ENCODE measurements around the gene AMOTL1.

Gene AMOTL1

GRCh38 chr11:94786264-94787126, 18.3 kb downstream of the AMOTL1 start:
- Histone ChIP-seq H3K9ac (ENCODE audit: low read length) (peak overlapping the region; percentile 19), H3K36me3 (ENCODE audit: control insufficient read depth in 1 of 2, insufficient read depth in 2 of 2, low read depth in 1 of 2, low read length in 2 of 2) (no peaks in the 10 kb centered on the region), H2BK5ac (ENCODE audit: low read depth, low read length, poor library complexity, severe bottlenecking) (no peak overlapping the region), H2AFZ (ENCODE audit: low read depth, low read length) (no peak overlapping the region), H2BK12ac (ENCODE audit: low read length in 2 of 2) (peak overlapping the region in 1 of 2 experiments; percentile 8), H2BK120ac (ENCODE audit: low read depth, low read length) (no peak overlapping the region), H2AK5ac (ENCODE audit: low read length, severe bottlenecking) (no peak overlapping the region), H2BK15ac (ENCODE audit: low read depth, poor library complexity, severe bottlenecking) (no peak overlapping the region), H3K4me1 (ENCODE audit: control insufficient read depth, insufficient read depth, low read depth, low read length) (peaks cover 14% of the 10 kb centered on the region), H3K4me3 (ENCODE audit: insufficient read depth in 1 of 2, low read depth in 1 of 2, low read length in 2 of 2) (no peak overlapping the region), H3K4ac (ENCODE audit: low read depth in 1 of 2, low read length in 2 of 2) (no peak overlapping the region), H3K23ac (ENCODE audit: low read length in 2 of 2) (no peak overlapping the region), H3K18ac (ENCODE audit: low read depth in 1 of 2, low read length in 2 of 2) (no peak overlapping the region), H4K91ac (ENCODE audit: low read length) (no peak overlapping the region), H4K8ac (ENCODE audit: low read length) (no peak overlapping the region), H3K14ac (ENCODE audit: low read length in 2 of 2) (no peak overlapping the region), H3K9me3 (ENCODE audit: control insufficient read depth, low read length) (no peaks in the 10 kb centered on the region), H3K27ac (ENCODE audit: low read length, poor library complexity, severe bottlenecking) (no peak overlapping the region), H3K27me3 (ENCODE audit: control insufficient read depth in 1 of 2, insufficient read depth in 1 of 2, low read length in 2 of 2) (no peaks in the 10 kb centered on the region), H3K4me2 (ENCODE audit: low read length, poor library complexity, severe bottlenecking) (no peak overlapping the region), H3K79me1 (replicated peaks; ENCODE audit: low read length, poor library complexity, severe bottlenecking) (peaks cover 1% of the 10 kb centered on the region)
- WGBS = 58% methylated on average over 7 of the region's 10 CpGs
- DNase-seq = peak; percentile 67

- H3K36me3 ChIP-seq (ENCODE audit: control insufficient read depth in 1 of 2, insufficient read depth in 2 of 2, low read depth in 1 of 2, low read length in 2 of 2) = no peaks in the 10 kb centered on the region
- H2BK12ac ChIP-seq (ENCODE audit: low read length in 2 of 2) = no peak overlapping the region
- no peak overlapping the region for H3K23ac ChIP-seq (ENCODE audit: low read length in 2 of 2)
- H3K27me3 ChIP-seq (ENCODE audit: control insufficient read depth in 1 of 2, insufficient read depth in 1 of 2, low read length in 2 of 2) = no peaks in the 10 kb centered on the region
- H3K14ac ChIP-seq (ENCODE audit: low read length in 2 of 2) = no peak overlapping the region
- 94% methylated on average over 5 of the region's 5 CpGs for WGBS
- H2BK15ac ChIP-seq (ENCODE audit: low read depth, poor library complexity, severe bottlenecking) = no peak overlapping the region
- H2BK5ac ChIP-seq (ENCODE audit: low read depth, low read length, poor library complexity, severe bottlenecking) = no peak overlapping the region
- no peak overlapping the region for H3K4ac ChIP-seq (ENCODE audit: low read depth in 1 of 2, low read length in 2 of 2)
- no peak overlapping the region for H2AFZ ChIP-seq (ENCODE audit: low read depth, low read length)
- no peak overlapping the region for H3K4me3 ChIP-seq (ENCODE audit: insufficient read depth in 1 of 2, low read depth in 1 of 2, low read length in 2 of 2)
- no peak overlapping the region for H3K27ac ChIP-seq (ENCODE audit: low read length, poor library complexity, severe bottlenecking)
- peaks cover 1% of the 10 kb centered on the region for H3K79me1 ChIP-seq (replicated peaks; ENCODE audit: low read length, poor library complexity, severe bottlenecking)
- no peak overlapping the region for H3K9ac ChIP-seq (ENCODE audit: low read length)
- H3K4me2 ChIP-seq (ENCODE audit: low read length, poor library complexity, severe bottlenecking) = no peak overlapping the region
- no peak overlapping the region for H3K18ac ChIP-seq (ENCODE audit: low read depth in 1 of 2, low read length in 2 of 2)
- H3K4me1 ChIP-seq (ENCODE audit: control insufficient read depth, insufficient read depth, low read depth, low read length) = peaks cover 15% of the 10 kb centered on the region
- H2AK5ac ChIP-seq (ENCODE audit: low read length, severe bottlenecking) = peak overlapping the region; percentile 61
- H2BK120ac ChIP-seq (ENCODE audit: low read depth, low read length) = no peak overlapping the region
- no peaks in the 10 kb centered on the region for H3K9me3 ChIP-seq (ENCODE audit: control insufficient read depth, low read length)
- H4K91ac ChIP-seq (ENCODE audit: low read length) = no peak overlapping the region
- no peak for DNase-seq
- peak overlapping the region; percentile 46 for H4K8ac ChIP-seq (ENCODE audit: low read length)
Observed at GRCh38 chr11:94787801-94788200, 19.6 kb downstream of the AMOTL1 start.

- no peak overlapping the region for H2BK15ac ChIP-seq (ENCODE audit: low read depth, poor library complexity, severe bottlenecking)
- WGBS = 96% methylated on average over 2 of the region's 5 CpGs
- no peak overlapping the region for H4K91ac ChIP-seq (ENCODE audit: low read length)
- H3K9me3 ChIP-seq (ENCODE audit: control insufficient read depth, low read length) = no peaks in the 10 kb centered on the region
- no peak overlapping the region for H3K4ac ChIP-seq (ENCODE audit: low read depth in 1 of 2, low read length in 2 of 2)
- peak overlapping the region; percentile 66 for H2AK5ac ChIP-seq (ENCODE audit: low read length, severe bottlenecking)
- H3K4me1 ChIP-seq (ENCODE audit: control insufficient read depth, insufficient read depth, low read depth, low read length) = peaks cover 15% of the 10 kb centered on the region
- no peak overlapping the region for H3K18ac ChIP-seq (ENCODE audit: low read depth in 1 of 2, low read length in 2 of 2)
- no peak overlapping the region for H3K14ac ChIP-seq (ENCODE audit: low read length in 2 of 2)
- no peak overlapping the region for H2BK5ac ChIP-seq (ENCODE audit: low read depth, low read length, poor library complexity, severe bottlenecking)
- DNase-seq = peak; percentile 62
- H2AFZ ChIP-seq (ENCODE audit: low read depth, low read length) = no peak overlapping the region
- H3K79me1 ChIP-seq (replicated peaks; ENCODE audit: low read length, poor library complexity, severe bottlenecking) = peaks cover 1% of the 10 kb centered on the region
- no peak overlapping the region for H3K23ac ChIP-seq (ENCODE audit: low read length in 2 of 2)
- no peak overlapping the region for H3K9ac ChIP-seq (ENCODE audit: low read length)
- H2BK120ac ChIP-seq (ENCODE audit: low read depth, low read length) = no peak overlapping the region
- H3K27ac ChIP-seq (ENCODE audit: low read length, poor library complexity, severe bottlenecking) = no peak overlapping the region
- no peaks in the 10 kb centered on the region for H3K27me3 ChIP-seq (ENCODE audit: control insufficient read depth in 1 of 2, insufficient read depth in 1 of 2, low read length in 2 of 2)
- H4K8ac ChIP-seq (ENCODE audit: low read length) = no peak overlapping the region
- H2BK12ac ChIP-seq (ENCODE audit: low read length in 2 of 2) = no peak overlapping the region
- H3K4me2 ChIP-seq (ENCODE audit: low read length, poor library complexity, severe bottlenecking) = no peak overlapping the region
- no peaks in the 10 kb centered on the region for H3K36me3 ChIP-seq (ENCODE audit: control insufficient read depth in 1 of 2, insufficient read depth in 2 of 2, low read depth in 1 of 2, low read length in 2 of 2)
- peak overlapping the region in 1 of 2 experiments; percentile 7 for H3K4me3 ChIP-seq (ENCODE audit: insufficient read depth in 1 of 2, low read depth in 1 of 2, low read length in 2 of 2)
Observed at GRCh38 chr11:94788396-94788795, 20.2 kb downstream of the AMOTL1 start.

- H3K14ac ChIP-seq (ENCODE audit: low read length in 2 of 2) = no peak overlapping the region
Observed at GRCh38 chr11:94790197-94790596, 22.0 kb downstream of the AMOTL1 start.

More at GRCh38 chr11:94790197-94790596, 22.0 kb downstream of the AMOTL1 start:
- H3K27me3 ChIP-seq (ENCODE audit: control insufficient read depth in 1 of 2, insufficient read depth in 1 of 2, low read length in 2 of 2) = no peaks in the 10 kb centered on the region
- no peak overlapping the region for H2BK12ac ChIP-seq (ENCODE audit: low read length in 2 of 2)
- H4K91ac ChIP-seq (ENCODE audit: low read length) = no peak overlapping the region
- peaks cover 19% of the 10 kb centered on the region for H3K4me1 ChIP-seq (ENCODE audit: control insufficient read depth, insufficient read depth, low read depth, low read length)
- no peak for DNase-seq
- H3K23ac ChIP-seq (ENCODE audit: low read length in 2 of 2) = no peak overlapping the region
- H4K8ac ChIP-seq (ENCODE audit: low read length) = no peak overlapping the region
- no peak overlapping the region for H3K4me3 ChIP-seq (ENCODE audit: insufficient read depth in 1 of 2, low read depth in 1 of 2, low read length in 2 of 2)
- H3K79me1 ChIP-seq (replicated peaks; ENCODE audit: low read length, poor library complexity, severe bottlenecking) = peaks cover 1% of the 10 kb centered on the region
- H3K27ac ChIP-seq (ENCODE audit: low read length, poor library complexity, severe bottlenecking) = peak overlapping the region; percentile 18
- no peak overlapping the region for H2AFZ ChIP-seq (ENCODE audit: low read depth, low read length)
- H2BK5ac ChIP-seq (ENCODE audit: low read depth, low read length, poor library complexity, severe bottlenecking) = no peak overlapping the region
- no peak overlapping the region for H3K18ac ChIP-seq (ENCODE audit: low read depth in 1 of 2, low read length in 2 of 2)
- H2BK15ac ChIP-seq (ENCODE audit: low read depth, poor library complexity, severe bottlenecking) = no peak overlapping the region
- no peak overlapping the region for H3K9ac ChIP-seq (ENCODE audit: low read length)
- H3K36me3 ChIP-seq (ENCODE audit: control insufficient read depth in 1 of 2, insufficient read depth in 2 of 2, low read depth in 1 of 2, low read length in 2 of 2) = no peaks in the 10 kb centered on the region
- H3K9me3 ChIP-seq (ENCODE audit: control insufficient read depth, low read length) = no peaks in the 10 kb centered on the region
- peak overlapping the region; percentile 24 for H2AK5ac ChIP-seq (ENCODE audit: low read length, severe bottlenecking)
- WGBS = 98% methylated on average over 3 of the region's 3 CpGs
- no peak overlapping the region for H3K4ac ChIP-seq (ENCODE audit: low read depth in 1 of 2, low read length in 2 of 2)
- H3K4me2 ChIP-seq (ENCODE audit: low read length, poor library complexity, severe bottlenecking) = no peak overlapping the region
- H2BK120ac ChIP-seq (ENCODE audit: low read depth, low read length) = no peak overlapping the region
